Stimulated activated CD4-positive, alpha-beta T cell treated with anti-CD3 and anti-CD28 coated beads, Interleukin-4, amount 100 ng/mL, for 4 hours (primary cell): ENCODE results near the gene PLXNA4.

ENCODE experiments used
- DNase-seq, 2 experiments: peaks; one replicate each; pipeline ENCODE4 v3.0.0-alpha.2; 2020

PLXNA4 gene

DNA sequence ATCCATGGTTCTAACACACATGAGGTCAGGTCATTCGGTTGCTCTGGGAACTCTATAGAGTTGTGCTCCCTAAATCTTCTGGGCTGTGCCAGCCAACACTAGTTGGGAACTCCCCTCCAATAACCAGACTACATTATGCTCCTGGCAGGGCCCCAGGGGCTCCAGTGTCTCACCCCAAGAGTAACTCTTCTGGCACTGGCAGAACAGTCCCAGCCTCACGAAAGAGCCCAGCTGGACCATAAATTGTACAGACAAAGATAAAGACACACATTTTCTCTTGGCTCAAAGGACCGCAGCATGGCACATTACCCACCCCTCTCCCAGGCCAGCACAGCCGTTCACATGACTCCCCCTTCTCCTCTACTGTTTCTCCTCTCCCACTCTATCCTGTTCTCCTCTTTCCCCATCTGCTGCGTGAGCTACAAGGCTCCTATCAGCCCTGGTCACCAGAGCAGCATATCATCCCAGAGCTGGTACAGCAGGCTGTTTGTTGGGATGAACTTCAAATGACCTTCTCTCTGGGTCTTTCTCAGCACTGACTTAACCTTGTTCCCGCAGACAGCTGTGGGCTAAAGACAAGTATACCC, 230.6 kb downstream of the PLXNA4 start:
- DNase-seq, result no peak

- no peak for DNase-seq
Observed at GRCh38 chr7:132345030-132345429, 231.2 kb downstream of the PLXNA4 start.

DNA sequence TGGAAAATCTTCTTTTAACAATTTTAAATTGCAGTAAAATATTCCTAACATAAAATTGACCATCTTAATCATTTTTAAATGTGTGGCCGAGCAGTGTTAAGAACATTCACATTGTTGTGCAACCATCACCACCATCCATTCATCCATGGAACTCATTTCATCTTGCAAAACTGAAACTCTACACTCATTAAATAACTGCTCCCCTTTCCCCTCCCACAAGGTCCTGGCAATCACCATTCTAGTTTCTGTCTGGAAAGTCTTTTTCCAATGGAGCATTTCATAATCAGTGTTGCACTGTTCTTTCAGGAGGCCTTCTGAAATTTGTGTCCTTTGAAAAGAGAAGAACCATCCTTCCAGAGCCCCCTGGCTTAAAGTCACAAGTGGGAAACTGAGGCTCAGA, 233.1 kb downstream of the PLXNA4 start:
- DNase-seq, result no peak

DNA sequence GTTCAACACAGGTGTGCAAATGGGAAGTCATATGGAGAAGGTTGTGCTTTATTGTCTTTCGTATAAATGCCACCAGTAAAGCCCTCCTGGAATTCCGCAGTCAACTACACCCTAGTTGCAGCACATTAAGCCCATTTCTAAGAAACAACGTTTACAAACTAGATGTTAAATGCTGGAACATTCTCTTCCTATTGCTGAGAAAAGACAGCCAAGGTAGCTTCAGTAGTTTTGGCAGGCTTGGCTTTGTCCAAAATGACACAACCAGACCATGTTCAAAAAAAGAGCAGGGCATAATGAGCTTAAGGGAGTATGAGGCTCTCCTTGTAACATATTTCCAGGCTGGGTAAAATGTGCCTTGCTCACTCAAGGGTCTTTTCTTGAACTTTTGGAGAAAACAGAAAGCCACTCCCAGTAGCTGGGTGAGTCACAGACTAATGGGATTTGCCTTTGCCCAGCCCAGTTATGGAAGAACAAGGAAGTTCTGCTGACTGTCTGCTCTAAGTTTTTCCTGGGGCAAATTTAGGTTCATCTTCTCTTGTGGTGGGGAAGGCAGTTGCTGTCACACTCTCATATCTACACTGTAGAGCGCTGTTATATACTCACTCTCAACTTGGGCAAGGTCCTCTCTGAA, 238.7 kb downstream of the PLXNA4 start:
- no peak for DNase-seq

- no peak for DNase-seq
Observed at GRCh38 chr7:132336797-132337196, 239.5 kb downstream of the PLXNA4 start.

GRCh38 chr7:132333301-132333700, 243.0 kb downstream of the PLXNA4 start:
- DNase-seq, result no peak

- DNase-seq, result no peak
Observed at GRCh38 chr7:132328760-132329159, 247.5 kb downstream of the PLXNA4 start.

- DNase-seq, result no peak
Observed at GRCh38 chr7:132328047-132328620, 248.1 kb downstream of the PLXNA4 start.

DNA sequence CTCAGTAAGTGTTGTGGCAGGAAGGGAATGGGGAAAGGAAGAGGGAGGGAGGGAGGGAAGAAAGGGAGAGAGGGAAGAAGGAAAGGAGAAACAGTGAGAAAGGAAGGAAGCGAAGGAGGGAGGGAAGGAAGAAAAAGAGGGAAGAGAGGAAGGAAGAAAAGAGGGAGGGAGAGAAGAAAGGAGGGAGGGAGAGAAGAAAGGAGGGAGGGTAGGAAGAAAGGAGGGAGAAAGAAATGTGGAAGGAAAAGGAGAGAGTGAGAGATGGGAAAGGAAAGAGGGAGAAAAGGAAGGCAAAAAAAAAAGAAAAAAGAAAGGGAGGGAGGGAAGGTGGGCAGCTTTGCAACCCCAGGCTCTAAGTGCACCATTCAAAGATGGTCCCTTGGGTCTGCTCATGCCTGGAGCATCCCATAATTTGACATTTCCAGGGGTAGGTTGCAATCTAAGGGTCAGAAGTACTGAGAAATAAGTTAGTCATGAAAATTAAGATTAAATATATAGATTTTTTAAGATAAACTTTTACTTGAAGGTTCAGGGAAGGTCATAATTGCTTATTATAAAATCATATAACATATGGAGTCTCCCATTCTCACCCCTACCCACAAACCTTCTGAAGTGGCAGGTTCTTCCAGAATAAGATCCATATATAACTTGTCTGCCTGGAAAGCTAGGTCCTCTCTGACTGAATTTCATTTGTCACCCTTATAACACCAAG, 249.2 kb downstream of the PLXNA4 start:
- DNase-seq, result no peak

DNA sequence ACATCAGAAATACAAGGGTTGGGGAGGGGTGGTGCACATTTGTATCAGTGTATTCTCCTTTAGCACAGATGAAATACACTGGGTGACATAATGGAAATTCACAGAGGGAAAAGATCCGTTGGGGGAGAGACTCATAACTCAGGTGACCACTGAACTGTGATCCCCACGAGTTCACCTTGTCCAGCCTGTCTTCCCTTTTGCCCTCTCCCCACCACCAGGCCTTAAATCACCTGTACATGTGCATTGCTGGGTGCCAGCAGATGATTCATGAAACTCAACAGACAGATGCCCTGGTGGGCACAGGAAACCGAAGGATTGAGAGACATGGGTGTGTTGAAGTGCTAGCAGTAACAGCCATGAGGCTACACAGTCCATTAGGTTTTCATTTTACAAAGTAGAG, 253.3 kb downstream of the PLXNA4 start:
- DNase-seq, result no peak

GRCh38 chr7:132321387-132321786, 254.9 kb downstream of the PLXNA4 start:
- DNase-seq, result no peak

DNA sequence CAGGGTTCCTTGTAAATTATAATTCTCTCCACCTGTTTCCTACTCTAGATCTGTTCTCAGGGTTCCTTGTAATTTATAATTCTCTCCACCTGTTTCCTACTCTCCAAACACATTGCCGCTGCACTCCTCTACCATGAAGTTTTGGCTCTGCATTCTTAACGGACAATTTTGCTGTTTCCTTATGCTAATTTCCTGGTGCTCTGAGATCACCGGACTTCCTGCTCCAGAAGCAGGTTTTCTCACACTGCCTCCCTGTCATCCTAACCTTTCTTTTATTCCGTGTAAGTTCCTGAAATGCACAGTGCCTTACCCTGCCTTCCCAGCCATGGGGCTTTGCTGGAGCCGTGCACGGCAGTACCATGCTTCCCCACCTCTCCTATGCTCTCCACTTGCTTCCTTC, 256.8 kb downstream of the PLXNA4 start:
- DNase-seq, result no peak

DNA sequence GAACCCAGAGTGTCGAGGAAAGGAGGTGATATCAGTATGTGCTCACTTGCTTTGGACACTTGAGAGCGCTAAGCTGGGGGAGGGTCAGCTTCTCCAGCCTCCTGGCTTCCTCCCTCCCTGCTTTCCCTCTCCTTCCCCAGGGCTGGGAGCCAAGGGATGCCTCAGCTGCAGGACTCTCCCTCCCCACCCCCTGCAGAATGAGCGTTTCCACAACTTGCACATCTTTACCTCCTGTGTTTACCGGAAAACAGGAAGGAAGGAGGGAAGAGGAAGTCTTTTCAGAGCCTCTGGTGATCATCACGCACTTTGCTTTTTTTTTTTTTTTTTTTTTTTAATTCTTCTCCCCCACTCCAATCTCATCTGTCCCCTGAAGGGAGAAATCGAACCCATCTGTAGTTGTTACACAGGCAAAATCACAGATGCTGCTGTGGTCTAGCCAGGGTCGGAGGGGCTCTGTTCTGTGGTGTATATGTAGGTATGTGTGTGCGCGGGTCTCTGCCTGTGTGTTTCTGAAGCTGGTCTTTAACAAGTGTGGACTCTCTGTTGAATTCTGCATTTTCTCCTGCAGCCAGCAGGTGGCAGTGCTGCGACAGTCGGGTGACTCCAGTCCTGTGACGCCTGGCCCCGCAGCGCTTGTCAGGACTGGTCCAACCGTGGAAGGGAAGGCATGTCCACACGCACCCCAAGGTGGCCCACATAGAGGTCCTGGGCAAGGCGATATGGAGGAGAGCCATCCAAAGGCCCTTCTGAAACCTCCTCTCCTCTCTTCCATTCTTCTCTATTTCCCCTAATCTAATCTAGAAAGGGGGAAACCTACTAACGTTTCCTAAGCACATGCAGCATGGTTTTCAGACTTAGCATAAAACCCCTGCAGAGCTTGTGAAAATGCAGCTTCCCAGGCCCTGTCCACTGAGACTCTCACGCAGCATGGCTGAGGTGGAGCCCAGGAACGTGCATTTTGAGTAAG, 257.6 kb downstream of the PLXNA4 start:
- DNase-seq, result peak; percentile 63 to 74

DNA sequence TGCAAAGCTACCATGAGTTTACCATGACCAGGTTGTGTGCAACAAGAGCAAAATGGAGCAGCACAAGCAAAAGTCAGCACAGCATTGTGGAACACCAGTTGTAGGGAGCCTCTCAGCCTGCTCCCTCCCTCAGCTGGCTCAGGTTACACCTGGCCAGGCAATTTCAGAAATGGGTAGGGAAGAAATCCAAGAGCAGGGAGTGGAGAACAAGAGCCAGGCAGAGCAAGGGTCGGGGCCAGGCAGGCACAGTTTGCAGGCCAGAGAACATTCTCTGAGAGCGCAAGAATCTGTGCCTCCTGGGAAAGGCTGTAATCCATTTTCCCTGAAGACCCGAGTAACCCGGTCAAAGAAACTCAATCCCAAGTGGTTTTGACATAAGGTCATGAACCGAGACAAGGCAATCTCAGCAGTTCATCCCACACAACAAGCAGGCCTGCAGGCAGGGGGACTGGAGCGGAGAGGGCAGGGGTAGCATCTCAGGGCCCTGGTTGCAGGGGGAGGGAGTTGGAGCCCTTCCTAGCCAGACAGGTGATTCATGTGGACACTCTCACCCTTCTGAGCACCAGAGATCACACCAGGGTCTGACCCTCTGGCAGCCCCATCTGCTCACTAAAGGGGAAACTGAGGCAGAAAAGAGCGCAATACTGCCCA, 258.4 kb downstream of the PLXNA4 start:
- DNase-seq, result no peak

DNA sequence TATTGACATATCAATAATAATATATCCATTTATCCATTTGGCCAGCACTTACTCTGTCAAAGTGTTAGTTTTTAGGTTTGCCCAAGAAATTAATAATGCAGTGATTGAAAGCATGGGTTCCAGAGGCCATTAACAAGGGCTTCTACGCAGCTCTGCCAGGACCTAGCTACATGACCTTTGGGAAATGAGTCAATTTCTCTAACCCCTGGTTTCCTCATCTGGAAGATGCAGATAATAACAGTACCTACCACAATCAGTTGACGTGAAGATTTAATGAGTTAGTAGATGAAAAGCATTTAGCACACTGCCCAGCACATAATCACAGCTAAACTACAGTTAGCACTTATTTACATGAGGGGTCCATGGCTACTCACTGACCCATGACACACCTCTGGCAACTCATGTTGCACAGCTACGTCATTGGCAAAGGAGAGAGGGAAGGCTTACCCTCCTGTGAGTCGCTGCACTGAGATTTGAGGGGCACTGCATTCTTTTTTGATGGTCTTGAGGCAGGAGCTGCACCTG, 263.7 kb downstream of the PLXNA4 start:
- DNase-seq, result no peak

DNA sequence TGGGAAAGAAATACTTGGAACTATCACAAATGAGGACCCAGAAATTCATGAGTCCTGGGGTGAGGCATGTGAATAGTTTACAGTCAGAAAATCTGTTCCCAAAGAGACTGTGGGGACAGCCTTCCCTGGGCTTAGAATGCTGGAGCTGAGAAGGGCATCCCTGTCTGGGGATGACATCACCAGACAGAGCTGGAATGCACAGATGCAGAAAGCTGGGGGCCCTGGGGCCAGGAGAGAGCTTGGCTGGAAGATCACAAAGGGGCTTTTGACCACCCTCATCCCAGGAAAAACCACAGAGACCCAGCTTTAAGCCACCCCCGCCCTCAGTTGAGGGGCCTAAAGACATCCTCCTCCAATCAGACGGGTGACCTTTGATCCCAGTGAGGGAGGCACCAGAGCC, 264.5 kb downstream of the PLXNA4 start:
- DNase-seq, result no peak

DNA sequence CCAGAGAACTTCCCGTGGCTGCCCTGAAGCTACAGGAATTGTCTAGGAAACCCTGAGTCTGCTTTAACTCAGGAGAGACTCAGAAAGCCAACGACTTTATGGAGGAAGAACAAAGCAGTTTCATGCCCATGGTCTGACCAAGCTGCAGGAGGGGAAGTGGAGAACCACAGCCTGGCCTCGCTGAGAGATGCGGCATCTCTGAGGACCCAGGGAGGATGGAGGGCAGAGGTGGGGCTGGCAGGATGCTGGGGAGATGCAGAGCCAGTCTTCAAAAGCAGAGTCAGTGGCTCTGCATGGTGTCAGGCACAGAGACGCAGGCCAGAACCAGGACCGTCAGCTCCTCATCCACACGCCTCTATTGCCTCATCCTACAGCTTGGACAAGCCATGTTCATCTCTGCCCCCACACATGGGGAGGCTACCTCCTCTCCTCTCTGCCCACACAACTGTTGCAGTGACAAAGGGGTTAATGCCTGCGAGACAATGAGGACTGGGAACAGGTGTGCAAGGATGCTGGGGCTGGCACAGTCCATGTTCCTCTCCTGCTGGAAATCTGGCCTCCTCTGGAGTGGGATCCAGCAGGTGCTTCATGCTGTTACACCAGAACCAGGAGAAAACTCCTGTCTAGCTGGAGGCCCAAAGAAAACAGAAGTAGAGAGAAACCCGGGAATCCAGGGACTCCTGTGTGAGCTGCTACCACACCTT, 267.0 kb downstream of the PLXNA4 start:
- no peak for DNase-seq

- no peak for DNase-seq
Observed at GRCh38 chr7:132307465-132307864, 268.8 kb downstream of the PLXNA4 start.

DNA sequence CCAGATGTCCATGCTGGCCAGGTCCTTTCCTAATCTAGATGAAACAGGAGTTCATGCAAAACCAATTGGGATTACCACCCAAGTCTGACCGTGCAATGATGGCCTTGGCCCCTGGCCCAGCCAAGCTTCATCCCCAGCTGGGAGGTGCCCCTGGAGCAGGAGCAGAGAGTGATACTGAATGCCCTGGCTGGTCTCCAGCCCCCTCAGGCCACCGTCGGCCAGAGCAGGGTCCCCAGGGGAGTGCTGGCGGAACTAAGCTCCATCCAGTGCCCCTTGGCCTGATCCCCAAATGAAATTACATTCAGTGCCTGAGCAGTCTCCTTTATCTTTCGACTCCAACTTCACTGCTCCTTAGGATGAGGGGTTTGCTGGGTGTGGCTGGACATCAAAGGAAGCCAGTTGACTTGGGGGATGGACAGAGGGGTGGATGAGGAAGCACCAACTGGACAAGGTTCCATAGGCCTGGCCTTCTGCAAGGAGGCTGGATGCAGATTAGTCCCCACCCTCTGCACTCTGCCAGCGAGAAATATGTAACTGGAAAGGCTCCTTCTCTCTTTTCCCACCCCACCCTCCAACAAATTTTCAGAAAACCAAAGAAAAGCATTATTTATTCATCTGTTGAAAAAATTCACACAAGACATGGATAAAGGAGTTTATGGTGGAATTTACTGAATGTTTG, 275.5 kb downstream of the PLXNA4 start:
- DNase-seq, result no peak

DNA sequence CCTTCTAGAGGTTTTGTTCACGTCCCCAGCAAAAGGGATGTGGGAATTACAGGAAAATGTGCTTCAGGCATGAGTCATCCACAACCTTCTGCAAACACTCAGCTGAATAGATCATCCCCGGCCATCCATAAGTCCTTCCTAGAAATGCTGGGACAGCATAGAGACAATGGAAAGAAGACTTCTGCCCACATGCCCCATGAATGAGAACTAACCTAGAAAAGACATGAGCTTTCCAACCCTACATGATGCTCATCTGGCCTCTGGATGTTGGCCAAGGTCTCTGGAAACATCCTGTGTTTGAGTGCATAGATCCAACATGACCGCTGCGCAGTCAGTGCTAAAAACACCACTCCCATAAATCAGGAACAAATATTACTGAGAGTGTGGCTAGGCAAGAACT, 277.5 kb downstream of the PLXNA4 start:
- no peak for DNase-seq

DNA sequence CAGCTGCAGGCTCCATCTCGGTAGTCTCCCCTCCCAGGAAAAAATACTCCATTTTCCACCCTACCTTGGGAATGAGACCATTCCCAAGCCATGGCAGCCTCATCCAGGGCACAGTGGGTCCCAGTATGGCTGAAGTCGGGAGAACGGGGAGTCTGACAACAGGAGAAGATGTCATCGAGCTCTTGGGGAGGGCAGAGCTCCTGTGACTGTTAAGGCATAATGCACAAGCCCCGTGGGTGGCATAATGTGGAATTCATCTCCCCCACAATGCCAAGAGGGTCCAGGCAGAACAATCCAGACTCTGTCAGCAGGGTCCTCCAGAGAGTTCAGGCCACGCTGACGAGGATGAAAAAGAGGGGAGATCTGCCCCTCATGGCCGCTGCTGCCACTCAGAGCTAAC, 279.4 kb downstream of the PLXNA4 start:
- DNase-seq, result no peak
